GM21529 (cell line): Measurements from ENCODE around the gene LMOD2.

ENCODE experiments used
- ATAC-seq: cut with Tn5 transposase; IDR thresholded peaks from one replicate; pipeline ENCODE4 v1.9.1; 2021; ENCODE audit not compliant: unreplicated experiment

The LMOD2 gene

GRCh38 chr7:123712619-123713018 lies 57.0 kb downstream of the LMOD2 start:
- ATAC-seq = no peak
